ENCODE results near the gene NPHP4. TPM values are rescaled to one million over a fixed set of nuclear protein-coding genes. Genes with fewer than 3 reads are reported as not detected.

The NPHP4 gene
- polyA plus RNA-seq, 1 of the 3 experiments (the other 2 are of a cell fraction) = 7.0 TPM

GRCh38 chr1:5856246-5856815, 135.9 kb downstream of the NPHP4 start:
- ChIA-PET POLR2A (no interaction called here), CTCF (interaction anchor here (1.9 to 2.5 kb wide), 2 partner anchors 13 to 26 kb away, joined by 6 to 8 read pairs; no protein-coding TSS in a partner anchor)
- Histone ChIP-seq H4K20me1 (ENCODE audit: insufficient read depth) (no peaks in the 10 kb centered on the region), H3K4me1 (ENCODE audit: control insufficient read depth in 1 of 2, insufficient read depth in 2 of 2, low read depth in 1 of 2, low read length in 1 of 2) (peaks cover 0 to 33% of the 10 kb centered on the region in 2 experiments; a peak in 2 of 4 replicates), H3F3A (replicated peaks; ENCODE audit: insufficient read depth) (no peaks in the 10 kb centered on the region), H3K27me3 (ENCODE audit: insufficient read depth) (no peaks in the 10 kb centered on the region), H3K4me3 (ENCODE audit: low read depth in 2 of 2, low read length in 1 of 2) (no peak overlapping the region), H3K9me3 (no peaks in the 10 kb centered on the region), H3K9me2 (no peaks in the 10 kb centered on the region), H3K9ac (no peak overlapping the region), H2AFZ (ENCODE audit: low read depth) (no peak overlapping the region), H3K4me2 (no peak overlapping the region), H3K36me3 (replicated peaks in 1 of 2; ENCODE audit: control insufficient read depth in 1 of 2, insufficient read depth in 2 of 2, low read length in 1 of 2) (no peaks in the 10 kb centered on the region), H3K27ac (ENCODE audit: low read depth in 2 of 2, low read length in 1 of 2) (no peak overlapping the region), H3K79me2 (ENCODE audit: insufficient read depth) (no peaks in the 10 kb centered on the region)
- no peak for DNase-seq
- WGBS (ENCODE audit: low lambda C conversion rate) = 87% methylated on average over 11 of the region's 16 CpGs
- TF ChIP-seq USF1 (IDR thresholded peaks at IDR 0.05; ENCODE audit: borderline replicate concordance, low read depth) = no peak
- no peak for TF ChIP-seq ZBTB33 (IDR thresholded peaks at IDR 0.05; ENCODE audit: borderline replicate concordance, low read depth)
- TF ChIP-seq TCF12 (IDR thresholded peaks at IDR 0.05) = no peak
- TF ChIP-seq PBX3 (IDR thresholded peaks at IDR 0.05) = no peak

- no peak overlapping the region for H2AFZ ChIP-seq (ENCODE audit: low read depth)
- no peak for DNase-seq
- H3K9ac ChIP-seq = no peak overlapping the region
- no peaks in the 10 kb centered on the region for H3K79me2 ChIP-seq (ENCODE audit: insufficient read depth)
- peaks cover 0 to 36% of the 10 kb centered on the region in 2 experiments; a peak in 2 of 4 replicates for H3K4me1 ChIP-seq (ENCODE audit: control insufficient read depth in 1 of 2, insufficient read depth in 2 of 2, low read depth in 1 of 2, low read length in 1 of 2)
- no peaks in the 10 kb centered on the region for H3K36me3 ChIP-seq (replicated peaks in 1 of 2; ENCODE audit: control insufficient read depth in 1 of 2, insufficient read depth in 2 of 2, low read length in 1 of 2)
- H4K20me1 ChIP-seq (ENCODE audit: insufficient read depth) = no peaks in the 10 kb centered on the region
- 79% methylated on average over 6 of the region's 20 CpGs for WGBS (ENCODE audit: low lambda C conversion rate)
- no peak overlapping the region for H3K27ac ChIP-seq (ENCODE audit: low read depth in 2 of 2, low read length in 1 of 2)
- no peaks in the 10 kb centered on the region for H3K9me3 ChIP-seq
- POLR2A ChIA-PET = no interaction called here
- TF ChIP-seq MXI1 (IDR thresholded peaks at IDR 0.05; ENCODE audit: low read depth, low read length) (no peak), PBX3 (IDR thresholded peaks at IDR 0.05) (no peak), NFIC (IDR thresholded peaks at IDR 0.05; ENCODE audit: borderline replicate concordance) (no peak), NRF1 (IDR thresholded peaks at IDR 0.05; ENCODE audit: low read depth, low read length) (no peak)
- no peaks in the 10 kb centered on the region for H3K9me2 ChIP-seq
- H3K27me3 ChIP-seq (ENCODE audit: insufficient read depth) = no peaks in the 10 kb centered on the region
- H3K4me2 ChIP-seq = no peak overlapping the region
- H3F3A ChIP-seq (replicated peaks; ENCODE audit: insufficient read depth) = no peaks in the 10 kb centered on the region
- CTCF ChIA-PET = interaction anchor here (0.9 to 1.2 kb wide), 3 partner anchors 26 to 110 kb away, joined by 3 read pairs; no protein-coding TSS in a partner anchor
- no peak overlapping the region for H3K4me3 ChIP-seq (ENCODE audit: low read depth in 2 of 2, low read length in 1 of 2)
These were observed 136.9 kb downstream of the NPHP4 start for GRCh38 chr1:5855196-5855897.
